Heart left ventricle (tissue), 16 donors: ENCODE measurements around the gene AFAP1. TPM values are rescaled to one million over a fixed set of nuclear protein-coding genes. Genes with fewer than 3 reads are reported as not detected.

ENCODE experiments used
- ATAC-seq, 4 donors: fragments of 200-7000 bp; cut with Tn5 transposase; one replicate each; pipeline ENCODE4 v1.9.1; 2020 to 2022; ENCODE audit warnings: moderate library complexity in 4 of 4, mild to moderate bottlenecking in 3 of 4, moderate number of reproducible peaks in 1 of 4
- DNase-seq, 5 donors: peaks; one replicate each; pipeline ENCODE4 v3.0.0-alpha.2; 2020
- H3K27ac ChIP-seq, 12 donors: fragments of 200-600 bp; sonication (generic) in 4 of 12; one replicate each; pipeline versions ENCODE4 v1.5.0 to v1.8.0; 2016 to 2022; ENCODE audit warnings: mild to moderate bottlenecking in 2 of 12
- H3K27me3 ChIP-seq, 9 donors: fragments of 200-600 bp; sonication (generic) in 2 of 9; one replicate each; pipeline versions ENCODE4 v1.5.1 to v1.8.0; 2016 to 2022; ENCODE audit warnings: mild to moderate bottlenecking in 3 of 9
- H3K36me3 ChIP-seq, 9 donors: fragments of 200-600 bp; sonication (generic) in 2 of 9; one replicate each; pipeline versions ENCODE4 v1.5.0 to v1.8.0; 2018 to 2022; ENCODE audit warnings: mild to moderate bottlenecking in 2 of 9
- H3K4me1 ChIP-seq, 12 donors: fragments of 200-600 bp; sonication (generic) in 4 of 12; one replicate each; pipeline versions ENCODE4 v1.5.0 to v1.8.0; 2016 to 2022; ENCODE audit warnings: mild to moderate bottlenecking in 3 of 12
- H3K4me3 ChIP-seq, 12 donors: fragments of 200-600 bp; sonication (generic) in 4 of 12; one replicate each; pipeline versions ENCODE4 v1.5.0 to v1.8.0; 2017 to 2022; ENCODE audit warnings: mild to moderate bottlenecking in 9 of 12, moderate library complexity in 4 of 12
- H3K9me3 ChIP-seq, 12 donors: fragments of 200-600 bp; sonication (generic) in 4 of 12; one replicate each; pipeline versions ENCODE4 v1.5.0 to v1.8.0; 2016 to 2022; ENCODE audit warnings: mild to moderate bottlenecking in 1 of 12
- POLR2A ChIP-seq, 2 donors: fragments of 450-650 bp; IDR thresholded peaks; one replicate each; pipeline ENCODE4 v1.6.1; 2017; ENCODE audit warnings: antibody characterized with exemption in 2 of 2, mild to moderate bottlenecking in 2 of 2, moderate library complexity in 2 of 2
- WGBS, 4 donors: extraction: QIAGEN DNeasy Blood & Tissue Kit in 2 of 4; methylation state at CpG; one replicate each; pipeline versions ENCODE4 v1.1.5 to v1.1.7; 2013 to 2018; 5-methylcytosine and 5-hydroxymethylcytosine counted together
- intact Hi-C, 10 donors: fragments of 100-400 bp; cut with DNase I; formaldehyde crosslinking; loops; one replicate each; pipeline versions ENCODE4 v1.11.1 to v1.14.2; 2022
- polyA plus RNA-seq, 2 donors: library from polyadenylated mRNA; stranded (reverse); fragments of 200-250 nt; gene quantifications; one replicate each; pipeline ENCODE4 v1.2.3, GENCODE V29; 2013
- total RNA-seq, 9 donors: library from RNA; depleted of rRNA in 2 of 9; stranded (reverse); fragments of >200 nt in 2 of 9; fragmentation: NEBNext Ultra II Directional in 3 of 9; extraction: Animal tissue kit (Norgen Biotek cat#: 25700) in 3 of 9; gene quantifications; one replicate each; pipeline versions ENCODE4 v1.1.0 to v1.2.4, GENCODE V29; 2016 to 2023
- TF ChIP-seq, protein P1 (sequence below), 12 donors: fragments of 200-600 bp; sonication (generic) in 4 of 12; IDR thresholded peaks; one replicate each; pipeline versions ENCODE4 v1.5.0 to v1.8.0; 2018 to 2022; ENCODE audit warnings: antibody characterized with exemption in 12 of 12, mild to moderate bottlenecking in 5 of 12
- donor health status: ischemic (EF 13 %, LVEDD 7.1; RV severe dilation, severe dysfunction).
- donor health status: healthy with polysubstance abuse.
- donor health status: DM: no; HTN: yes; CAD: no.
- donor health status: DM: no; HTN: no; CAD: no.
- donor health status: ischemic (EF 25% LVEDD 6.9; RV normal size, moderate dysfunction).
- donor health status: ischemic (EF 25% LVEDD 5.7; RV mildly dilated, moderate dysfunction).
- donor health status: healthy.
- donor health status: DM: yes; HTN: yes; CAD: no.
- donor health status: ischemic (EF 35%, LVEDD 5.7; RV mildly dilated, moderate dysfunction).
- donor health status: nonischemic (EF 11% LVEDD 7.7; RV severe dilation, severe dysfunction).
- donor health status: DM: yes; HTN: yes; CAD: no.
- donor health status: PGD.
- donor health status: ischemic (EF 29% LVEDD 5.4; RV normal size, mild dysfunction).
- donor health status: nonischemic (EF 23%, LVEDD 6.1; RV moderate dilation, normal function).

AFAP1 gene
- total and polyA plus RNA-seq, 11 donors, result 2.0 to 18.0 (median 7.0) TPM

DNA sequence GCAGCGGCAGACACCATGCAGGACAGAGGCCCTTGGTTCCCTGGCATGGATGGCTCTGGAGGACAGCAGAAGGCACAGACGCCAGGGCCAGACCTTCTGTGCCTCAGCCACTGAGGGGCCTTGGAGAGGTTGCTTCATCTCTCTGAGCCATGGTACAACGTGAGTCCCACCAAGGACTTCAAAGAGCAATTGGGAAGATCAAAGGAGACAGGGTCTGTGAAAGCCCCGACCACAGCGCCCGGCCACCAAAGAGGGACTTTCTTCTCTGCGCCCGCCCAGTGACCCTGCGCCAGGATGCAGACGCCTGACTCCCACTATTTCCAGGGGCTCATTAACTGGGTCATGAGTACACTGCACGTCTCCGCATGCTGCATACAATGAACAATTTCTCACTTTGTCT is 174.0 kb downstream of the AFAP1 start:
- no peak for ATAC-seq
- TF ChIP-seq POLR2A (IDR thresholded peaks at IDR 0.05), result no peak
- TF ChIP-seq, protein P1, sequence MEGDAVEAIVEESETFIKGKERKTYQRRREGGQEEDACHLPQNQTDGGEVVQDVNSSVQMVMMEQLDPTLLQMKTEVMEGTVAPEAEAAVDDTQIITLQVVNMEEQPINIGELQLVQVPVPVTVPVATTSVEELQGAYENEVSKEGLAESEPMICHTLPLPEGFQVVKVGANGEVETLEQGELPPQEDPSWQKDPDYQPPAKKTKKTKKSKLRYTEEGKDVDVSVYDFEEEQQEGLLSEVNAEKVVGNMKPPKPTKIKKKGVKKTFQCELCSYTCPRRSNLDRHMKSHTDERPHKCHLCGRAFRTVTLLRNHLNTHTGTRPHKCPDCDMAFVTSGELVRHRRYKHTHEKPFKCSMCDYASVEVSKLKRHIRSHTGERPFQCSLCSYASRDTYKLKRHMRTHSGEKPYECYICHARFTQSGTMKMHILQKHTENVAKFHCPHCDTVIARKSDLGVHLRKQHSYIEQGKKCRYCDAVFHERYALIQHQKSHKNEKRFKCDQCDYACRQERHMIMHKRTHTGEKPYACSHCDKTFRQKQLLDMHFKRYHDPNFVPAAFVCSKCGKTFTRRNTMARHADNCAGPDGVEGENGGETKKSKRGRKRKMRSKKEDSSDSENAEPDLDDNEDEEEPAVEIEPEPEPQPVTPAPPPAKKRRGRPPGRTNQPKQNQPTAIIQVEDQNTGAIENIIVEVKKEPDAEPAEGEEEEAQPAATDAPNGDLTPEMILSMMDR (IDR thresholded peaks at IDR 0.05), result no peak
- H3K27me3 ChIP-seq, result no peaks in the 10 kb centered on the region
- 86 to 96% (median 89%) methylated on average over 9 to 12 of the region's 12 CpGs for WGBS, 4 donors
- H3K4me1 ChIP-seq, result peaks cover 0 to 8% (median 0%) of the 10 kb centered on the region in 12 donors
- H3K9me3 ChIP-seq, result no peaks in the 10 kb centered on the region
- peaks cover 0 to 71% (median 46%) of the 10 kb centered on the region in 9 donors for H3K36me3 ChIP-seq
- intact Hi-C loops, result loop anchor here in 4 of 10 donors (5.0 to 10.0 kb wide), 2 partner anchors 219 to 222 kb away; no protein-coding TSS in a partner anchor
- peak overlapping the region in 1 of 12 donors; percentile 43 for H3K27ac ChIP-seq
- no peak overlapping the region for H3K4me3 ChIP-seq
- peak in 1 of 5 donors; percentile 23 for DNase-seq

DNA sequence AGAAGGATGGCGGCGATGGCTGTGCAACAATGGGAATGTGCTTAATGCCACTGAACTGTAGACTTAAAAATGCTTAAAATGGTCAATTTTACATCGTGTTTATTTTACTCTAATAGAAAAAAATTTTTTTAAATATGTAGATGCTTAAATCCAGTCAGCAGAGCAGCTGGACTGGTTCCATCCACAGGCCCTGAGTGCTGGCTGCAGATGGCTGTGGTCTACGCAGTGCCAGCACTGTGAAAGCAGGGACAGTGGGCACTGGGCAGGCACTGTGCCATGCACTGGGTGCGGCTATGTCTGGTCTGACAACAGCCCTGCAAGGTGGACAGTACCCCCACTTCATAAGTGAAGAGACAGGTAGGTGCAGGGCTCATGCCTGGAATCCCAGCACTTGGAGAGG is 175.2 kb downstream of the AFAP1 start:
- H3K4me1 ChIP-seq, result peaks cover 0 to 8% (median 0%) of the 10 kb centered on the region in 12 donors
- ATAC-seq (no peak), DNase-seq (no peak)
- WGBS, 4 donors, result 91 to 96% (median 92%) methylated on average over 5 of the region's 5 CpGs
- TF ChIP-seq, protein P1 (IDR thresholded peaks at IDR 0.05), result no peak
- no peak for TF ChIP-seq POLR2A (IDR thresholded peaks at IDR 0.05)
- H3K4me3 ChIP-seq, result no peak overlapping the region
- no peaks in the 10 kb centered on the region for H3K9me3 ChIP-seq
- no peak overlapping the region for H3K27ac ChIP-seq
- intact Hi-C loops, result loop anchor here in 5 of 10 donors (5.0 to 10.0 kb wide), 3 partner anchors 38 to 223 kb away; no protein-coding TSS in a partner anchor
- no peaks in the 10 kb centered on the region for H3K27me3 ChIP-seq
- H3K36me3 ChIP-seq, result peaks cover 0 to 72% (median 47%) of the 10 kb centered on the region in 9 donors

DNA sequence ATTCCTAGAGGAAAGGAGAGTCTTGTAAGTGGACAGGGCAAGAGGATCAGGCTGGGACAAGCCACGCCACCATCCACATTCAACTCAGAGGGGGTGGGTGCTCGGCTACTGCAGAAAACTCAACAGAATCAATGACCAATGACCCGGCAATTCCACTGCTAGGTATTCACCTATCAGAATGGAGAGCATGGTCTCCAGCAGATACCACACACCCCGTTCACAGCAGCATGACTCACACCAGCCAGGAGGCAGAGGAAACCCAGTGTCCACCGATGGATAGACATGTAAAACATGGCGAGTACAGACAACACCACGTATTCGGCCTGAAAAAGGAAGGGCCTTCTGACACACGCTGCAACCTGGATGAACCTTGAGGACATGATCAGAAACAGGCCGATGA is 175.9 kb downstream of the AFAP1 start:
- H3K36me3 ChIP-seq, result peaks cover 0 to 66% (median 40%) of the 10 kb centered on the region in 9 donors
- TF ChIP-seq POLR2A (IDR thresholded peaks at IDR 0.05), result no peak
- TF ChIP-seq, protein P1 (IDR thresholded peaks at IDR 0.05), result no peak
- no peak overlapping the region for H3K27ac ChIP-seq

DNA sequence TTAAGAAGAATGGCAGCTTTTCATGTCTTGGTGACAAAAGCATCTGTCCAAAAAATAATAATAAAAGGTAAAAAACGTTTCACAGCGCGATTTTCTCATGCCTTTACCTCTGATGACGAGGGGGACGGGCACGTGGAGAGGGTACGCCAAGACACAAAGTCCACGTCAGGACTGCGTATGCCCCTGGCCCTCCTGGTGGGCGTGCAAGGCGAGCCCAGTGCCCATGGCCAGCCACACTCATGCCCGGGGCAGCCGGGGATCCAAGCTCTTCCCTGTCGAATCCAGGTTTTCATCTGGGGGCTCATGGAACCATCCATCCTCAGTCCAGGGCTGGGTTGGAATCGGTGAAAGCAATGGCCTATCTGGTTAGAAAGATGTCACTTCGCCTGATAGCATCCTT is 176.6 kb downstream of the AFAP1 start:
- Histone ChIP-seq H3K27me3 (no peaks in the 10 kb centered on the region), H3K36me3 (peaks cover 0 to 59% (median 33%) of the 10 kb centered on the region in 9 donors), H3K27ac (no peak overlapping the region), H3K4me1 (peaks cover 0 to 14% (median 6%) of the 10 kb centered on the region in 12 donors), H3K9me3 (no peaks in the 10 kb centered on the region), H3K4me3 (no peak overlapping the region)
- no peak for DNase-seq
- WGBS, 4 donors, result 85 to 95% (median 91%) methylated on average over 16 of the region's 16 CpGs
- TF ChIP-seq, protein P1 (IDR thresholded peaks at IDR 0.05), result no peak
- TF ChIP-seq POLR2A (IDR thresholded peaks at IDR 0.05), result no peak
- ATAC-seq, result no peak
- intact Hi-C loops, result loop anchor here in 5 of 10 donors (5.0 to 10.0 kb wide), 3 partner anchors 39 to 224 kb away; no protein-coding TSS in a partner anchor

More for the DNA sequence above, 175.9 kb downstream of the AFAP1 start:
- WGBS, 4 donors, result 82 to 91% (median 86%) methylated on average over 10 of the region's 10 CpGs
- Histone ChIP-seq H3K4me1 (peaks cover 0 to 7% (median 0%) of the 10 kb centered on the region in 12 donors), H3K4me3 (no peak overlapping the region), H3K27me3 (no peaks in the 10 kb centered on the region), H3K9me3 (no peaks in the 10 kb centered on the region)
- intact Hi-C loops, result loop anchor here in 5 of 10 donors (5.0 to 10.0 kb wide), 3 partner anchors 39 to 224 kb away; no protein-coding TSS in a partner anchor
- ATAC-seq (no peak), DNase-seq (no peak)
